NCI-H524 treated with DMSO at 0.1 percent for 48 hours (cell line): Measurements from ENCODE around the gene LUZP2.

Source experiments
- DNase-seq: peaks from one replicate; lab custom pipeline; 2025; lab: John Stamatoyannopoulos, UW

The LUZP2 gene

DNA sequence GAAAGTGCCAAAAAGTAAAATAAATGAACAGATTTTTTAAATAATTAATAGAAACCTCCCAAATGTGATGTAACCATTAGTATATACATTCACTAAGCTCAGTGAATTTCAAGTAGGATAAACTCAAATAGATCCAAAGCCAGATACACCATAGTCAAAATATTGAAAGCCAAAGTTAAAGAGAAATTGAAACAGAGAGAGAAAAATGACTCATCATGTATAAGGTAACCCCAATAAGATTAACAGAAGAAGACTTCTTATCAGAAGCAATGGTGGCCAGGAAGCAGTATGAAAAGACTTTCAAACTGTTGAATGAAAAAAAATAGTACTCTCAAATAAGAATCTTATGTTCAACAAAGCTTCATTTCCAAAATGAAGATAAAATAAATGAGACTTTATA is 70.5 kb downstream of the LUZP2 start:
- no peak for DNase-seq

DNA sequence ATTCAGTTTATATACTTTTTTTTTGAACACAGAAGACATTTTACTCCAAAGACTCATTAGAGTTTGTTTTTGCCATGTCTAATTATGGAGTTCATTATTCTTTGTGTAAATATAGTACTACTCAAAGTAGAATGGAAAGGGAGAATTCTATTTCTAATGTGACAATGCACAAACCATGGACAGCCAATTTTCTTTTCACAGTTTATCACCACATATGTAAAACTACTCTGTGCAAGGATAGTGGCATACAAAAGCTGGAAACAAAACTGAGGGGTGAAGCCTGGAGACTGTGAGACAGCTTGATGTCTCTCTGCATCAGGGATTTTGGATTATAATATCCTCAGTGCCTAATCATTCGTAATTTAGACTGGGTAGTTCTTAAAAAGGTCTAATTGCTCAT is 75.5 kb downstream of the LUZP2 start:
- no peak for DNase-seq

DNA sequence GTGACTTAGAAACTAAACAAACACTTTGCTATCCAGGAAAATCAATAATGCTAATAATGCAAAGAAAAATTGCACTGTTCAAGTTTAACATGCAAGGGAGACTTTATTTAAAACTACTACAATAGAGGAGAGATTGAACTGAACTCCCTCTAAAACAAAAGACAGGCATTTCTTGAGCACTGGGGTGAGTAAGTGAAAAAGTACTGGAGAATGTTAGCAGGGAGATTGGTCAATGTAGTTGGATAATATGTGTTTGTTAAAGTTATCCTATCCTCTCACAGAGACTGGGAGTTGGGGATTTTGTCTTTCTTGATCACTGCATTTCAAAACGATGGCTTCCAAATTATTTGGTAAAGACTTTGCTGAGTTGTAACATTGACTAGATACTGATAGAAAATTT is 77.6 kb downstream of the LUZP2 start:
- no peak for DNase-seq

DNA sequence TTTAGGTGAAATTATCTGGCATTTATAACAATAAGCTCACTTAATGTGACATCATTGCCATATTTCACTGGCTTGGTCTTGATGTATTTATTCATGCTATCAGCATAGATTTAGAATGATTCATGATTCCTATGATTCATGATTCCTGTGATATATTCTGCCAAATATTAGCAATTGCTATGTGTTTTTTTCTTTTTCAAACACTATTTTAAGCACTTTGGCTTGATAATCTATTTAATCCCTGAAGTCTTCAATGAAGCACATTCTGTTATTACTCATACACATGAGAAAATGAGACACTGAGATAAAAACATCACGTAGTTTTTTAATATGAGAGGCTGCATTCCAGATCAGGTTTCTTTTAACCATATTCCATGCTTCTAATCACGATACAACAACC is 78.5 kb downstream of the LUZP2 start:
- DNase-seq: no peak

DNA sequence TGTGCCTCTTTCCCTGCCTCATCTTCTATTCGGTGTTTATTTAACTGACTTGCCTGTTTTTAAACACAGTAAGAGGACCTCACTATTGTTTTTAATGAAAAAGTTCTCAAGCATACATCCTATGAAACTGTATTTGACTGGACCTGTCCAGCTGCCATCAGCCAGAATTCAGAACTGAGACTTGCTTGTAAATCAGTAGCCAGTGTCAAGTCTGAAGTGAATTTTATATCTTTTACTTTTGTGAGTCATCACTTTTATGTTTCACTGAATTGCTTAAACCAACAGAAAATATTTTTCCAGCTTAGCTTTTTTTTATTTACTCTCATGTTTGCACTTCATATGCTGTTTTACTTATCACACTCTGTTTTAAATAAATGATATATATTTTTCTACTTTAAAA is 88.3 kb downstream of the LUZP2 start:
- DNase-seq: no peak

DNA sequence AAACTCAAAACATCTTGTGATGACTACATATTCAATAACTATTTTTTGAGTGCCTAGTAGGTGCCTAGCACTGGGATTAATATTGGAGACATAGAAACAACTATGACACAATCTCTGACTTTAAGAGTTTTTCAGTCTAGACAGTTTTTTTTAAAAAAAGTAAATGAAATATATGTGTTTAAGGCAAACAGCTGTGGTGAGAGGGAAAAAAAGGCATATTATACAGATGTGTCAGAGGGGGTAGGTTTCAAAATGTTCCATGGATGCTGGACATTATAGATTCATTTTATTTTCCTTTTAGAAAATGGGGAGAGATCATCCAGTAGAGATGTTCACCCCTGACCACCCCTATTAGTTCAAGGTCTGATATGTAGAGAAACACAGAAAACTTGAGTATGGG is 90.8 kb downstream of the LUZP2 start:
- no peak for DNase-seq

DNA sequence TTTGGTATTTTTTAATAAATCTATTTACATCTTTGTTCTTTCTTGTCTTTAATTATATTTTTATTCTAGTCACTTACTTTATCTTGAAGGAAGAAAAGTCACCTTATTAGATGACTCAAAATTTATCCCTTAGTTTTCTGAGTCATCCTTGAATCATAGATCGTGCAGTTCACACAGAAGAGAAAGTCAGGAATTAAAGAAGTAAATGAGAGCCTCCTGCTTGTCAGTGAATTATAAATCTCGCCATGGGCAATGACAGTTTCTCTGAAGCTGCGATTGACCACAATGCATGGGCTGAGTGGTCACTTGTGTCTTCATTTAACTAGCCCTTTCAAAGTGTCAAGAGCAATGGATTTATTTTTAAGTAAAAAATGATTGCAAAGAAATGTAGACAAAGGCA is 91.2 kb downstream of the LUZP2 start:
- no peak for DNase-seq

DNA sequence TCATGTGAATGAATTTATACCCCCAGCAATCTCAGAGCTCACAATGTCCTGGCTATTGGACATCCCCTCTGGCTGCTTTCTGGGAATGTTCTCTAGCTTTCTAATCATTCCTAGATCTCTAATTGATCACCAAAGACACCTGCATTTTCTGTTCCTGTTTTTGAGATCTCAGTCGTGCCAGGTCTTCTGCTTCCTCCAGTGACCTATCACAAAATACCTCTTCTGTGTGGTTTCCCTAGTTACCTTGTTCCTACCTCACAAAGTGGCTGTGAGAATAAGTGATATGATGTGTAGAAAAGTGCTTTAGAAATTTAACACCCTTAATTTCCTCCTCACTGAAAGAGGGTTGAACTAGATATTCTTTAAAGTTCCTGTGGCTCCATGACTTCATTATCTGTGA is 92.2 kb downstream of the LUZP2 start:
- no peak for DNase-seq

DNA sequence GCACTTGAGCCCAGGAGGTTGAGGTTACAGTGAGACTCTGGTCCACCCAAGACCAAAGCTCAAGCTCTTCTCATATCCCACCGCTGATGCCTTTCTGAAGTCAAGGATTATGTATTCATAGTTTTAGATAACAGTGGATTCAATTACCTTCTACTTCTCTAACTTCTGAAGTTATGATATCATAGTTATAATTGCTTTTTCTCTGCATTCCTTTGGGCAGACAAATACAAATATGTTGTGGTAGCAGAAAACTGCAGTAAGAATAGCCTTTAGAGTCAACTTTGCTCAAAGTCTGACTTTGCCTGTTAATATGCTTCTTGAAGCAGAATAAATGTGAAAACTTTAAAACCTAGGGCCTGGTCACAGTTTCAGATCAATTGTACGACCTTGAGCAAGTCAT is 94.4 kb downstream of the LUZP2 start:
- DNase-seq: no peak

DNA sequence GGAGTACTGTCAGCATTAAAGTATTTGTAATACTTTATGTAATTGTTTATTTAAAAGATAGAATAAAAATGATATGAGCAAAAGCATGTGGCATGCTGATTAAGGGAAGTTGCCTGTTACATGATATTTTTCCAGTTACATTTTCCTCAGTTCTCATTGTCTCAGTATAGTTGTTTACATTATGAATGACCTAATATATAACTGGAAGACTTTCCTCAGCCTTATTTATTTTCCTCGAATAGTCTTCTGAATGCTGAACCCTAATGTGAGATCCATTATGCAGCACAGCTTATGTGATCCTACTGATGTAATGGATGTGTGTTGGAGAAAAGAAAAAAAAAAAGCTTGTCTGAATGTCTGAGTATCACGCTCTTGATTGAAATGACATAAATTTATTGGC is 95.5 kb downstream of the LUZP2 start:
- DNase-seq: no peak

DNA sequence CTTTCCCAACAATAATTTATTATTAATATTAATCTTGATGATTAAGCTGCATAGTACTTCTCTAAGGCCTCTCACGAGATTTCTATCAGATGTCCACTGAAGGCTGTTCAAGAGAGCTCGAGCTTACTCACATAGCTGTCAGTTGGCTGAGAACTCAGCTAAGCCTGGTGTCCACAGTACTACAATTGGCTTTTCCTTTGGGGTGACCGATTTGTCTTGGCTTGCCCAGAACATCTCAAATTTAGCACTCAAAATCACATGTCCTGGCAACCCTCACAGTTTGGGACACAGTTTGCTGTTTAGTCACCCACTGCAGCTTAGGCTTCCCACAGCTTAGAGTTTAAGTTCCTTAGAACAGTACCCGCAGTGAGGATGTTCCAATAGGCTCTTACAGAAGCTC is 96.5 kb downstream of the LUZP2 start:
- no peak for DNase-seq

DNA sequence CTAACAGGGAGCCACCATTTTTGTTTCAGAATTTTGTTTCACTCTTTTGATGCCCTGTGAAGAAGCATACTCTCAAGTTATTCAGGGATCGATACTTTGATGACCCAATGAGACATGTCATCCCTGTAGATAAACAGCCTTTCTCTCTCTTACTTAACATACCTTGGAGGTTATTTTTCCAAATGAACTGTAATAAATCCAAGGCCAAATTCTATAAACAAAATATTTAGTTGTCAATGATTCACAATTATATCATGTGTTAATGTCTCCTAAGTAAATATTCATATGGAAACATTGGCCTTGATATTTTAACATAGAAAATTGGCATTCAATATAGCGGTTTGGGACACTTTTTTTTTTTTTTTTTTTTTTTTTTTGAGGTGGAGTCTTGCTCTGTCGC is 97.5 kb downstream of the LUZP2 start:
- no peak for DNase-seq

DNA sequence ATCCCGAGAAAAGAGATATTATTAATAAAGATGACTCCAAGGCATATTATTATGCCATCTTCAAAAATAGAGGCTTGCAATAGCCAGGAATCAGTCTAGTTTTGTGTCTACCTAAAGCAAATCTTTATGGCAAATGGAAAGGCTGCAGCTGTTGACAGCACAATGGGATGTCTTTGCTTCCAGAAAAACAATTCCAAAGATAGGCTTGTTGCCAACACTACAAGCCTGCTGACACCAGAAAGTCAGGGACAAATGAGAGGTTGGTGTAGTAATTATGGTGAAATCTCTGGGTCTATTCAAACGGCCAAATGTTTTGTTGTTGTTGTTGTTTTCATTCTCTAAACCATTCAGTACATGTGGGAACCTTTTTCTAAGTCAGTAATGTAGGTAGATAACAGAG is 101.8 kb downstream of the LUZP2 start:
- no peak for DNase-seq

DNA sequence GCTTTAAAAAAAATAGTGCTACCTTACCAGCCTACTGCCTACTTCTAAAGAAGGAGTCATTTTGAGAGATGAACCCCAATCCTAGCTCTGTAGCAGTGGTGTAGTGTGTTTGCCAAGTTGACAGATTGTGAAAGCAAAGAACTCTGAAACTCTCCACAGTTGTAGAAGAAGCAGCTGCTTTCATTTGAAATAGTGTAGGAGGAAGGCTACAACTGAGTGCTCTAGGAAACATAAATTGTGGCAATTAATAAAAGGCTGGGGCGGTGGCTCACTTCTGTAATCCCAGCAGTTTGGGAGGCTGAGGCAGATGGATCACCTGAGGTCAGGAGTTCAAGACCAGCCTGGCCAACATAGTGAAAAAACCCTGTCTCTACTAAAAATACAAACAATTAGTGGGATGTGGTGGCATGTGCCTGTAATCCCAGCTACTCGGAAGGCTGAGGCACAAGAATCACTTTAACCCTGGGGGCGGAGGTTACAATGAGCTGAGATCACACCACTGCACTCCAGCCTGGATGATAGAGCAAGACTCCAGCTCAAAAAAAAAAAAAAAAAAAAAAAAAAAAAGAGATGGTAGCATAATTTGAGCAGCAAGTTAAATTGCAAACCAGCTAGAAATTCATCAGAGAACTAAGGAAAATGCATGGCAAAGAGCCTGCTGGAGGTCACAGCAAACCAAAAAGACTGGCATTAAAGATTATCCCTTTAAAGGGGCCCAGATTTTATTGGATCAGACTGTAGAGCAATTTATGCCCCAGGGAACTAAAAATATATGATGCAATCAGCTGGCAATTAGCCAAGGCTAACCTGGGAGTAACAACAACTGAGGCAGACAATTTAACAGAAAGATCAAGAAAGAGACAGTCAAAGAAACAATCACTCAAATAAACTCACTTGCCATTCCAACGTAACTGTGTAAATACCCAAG is 112.6 kb downstream of the LUZP2 start:
- no peak for DNase-seq

DNA sequence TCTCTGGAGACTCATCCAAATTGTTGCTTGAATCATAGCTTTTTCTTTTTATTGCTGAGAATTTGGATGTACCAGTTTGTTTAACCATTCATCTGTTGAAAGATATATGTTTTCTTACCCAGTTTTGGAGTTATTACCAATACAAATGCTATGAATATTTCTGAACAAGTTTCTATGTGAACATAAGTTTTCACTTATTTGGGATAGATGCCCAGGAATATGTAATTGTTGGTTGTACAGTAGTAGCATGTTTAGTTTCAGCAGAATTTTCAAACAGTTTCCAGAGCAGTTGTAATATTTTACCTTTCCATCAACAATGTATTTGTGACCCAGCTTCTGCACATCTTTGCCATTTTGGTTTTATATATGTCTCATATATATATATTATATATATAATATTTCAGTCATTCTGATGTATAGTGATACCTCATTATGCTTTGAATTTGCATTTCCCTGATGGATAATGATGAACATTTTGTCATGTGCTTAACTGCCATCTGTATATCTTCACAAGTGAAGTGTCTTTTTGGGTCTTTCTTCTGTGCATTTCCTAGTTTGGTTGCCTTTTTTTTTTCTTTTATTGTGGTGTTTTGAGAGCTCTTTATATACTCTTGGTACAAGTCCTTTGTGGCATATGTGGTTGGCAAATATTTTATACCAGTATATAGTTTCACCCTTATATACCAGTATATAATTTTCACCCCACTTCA is 118.8 kb downstream of the LUZP2 start:
- no peak for DNase-seq

DNA sequence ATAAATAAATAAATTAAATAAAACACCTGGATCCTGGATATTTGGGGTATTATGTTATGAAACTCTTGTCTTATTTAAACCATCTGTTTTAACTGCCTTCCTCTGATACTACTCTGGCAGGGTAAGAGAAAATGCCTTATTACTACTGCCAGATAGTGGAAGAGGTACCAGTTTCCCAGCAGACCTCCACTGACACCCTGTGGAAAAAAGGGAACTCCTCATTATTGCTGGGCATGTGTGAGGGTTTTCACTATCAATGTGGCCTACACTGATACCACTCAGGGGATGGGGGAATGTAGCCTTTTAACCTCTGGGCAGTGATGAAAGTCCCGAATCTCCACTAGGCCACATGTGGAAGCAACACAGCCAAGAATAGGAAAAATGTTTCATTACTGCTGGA is 121.0 kb downstream of the LUZP2 start:
- DNase-seq: no peak

DNA sequence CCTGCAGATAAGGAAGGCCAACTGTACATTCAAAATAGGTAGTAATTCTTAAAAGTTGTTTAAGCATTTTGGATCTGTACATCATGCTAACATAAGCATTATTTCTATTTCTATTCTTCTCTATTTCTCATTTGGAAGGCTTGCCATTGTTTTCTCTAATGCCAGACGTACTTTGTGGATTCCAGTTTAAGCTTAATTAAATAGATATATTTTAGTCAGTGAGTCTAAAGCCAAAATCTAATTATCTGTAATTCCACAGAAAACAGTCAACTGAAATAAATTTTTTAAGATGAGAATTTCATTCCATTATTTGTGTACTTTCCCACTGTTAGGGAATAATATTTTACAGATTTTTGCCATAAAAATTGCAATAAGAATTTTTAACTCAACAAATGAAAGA is 123.0 kb downstream of the LUZP2 start:
- no peak for DNase-seq

DNA sequence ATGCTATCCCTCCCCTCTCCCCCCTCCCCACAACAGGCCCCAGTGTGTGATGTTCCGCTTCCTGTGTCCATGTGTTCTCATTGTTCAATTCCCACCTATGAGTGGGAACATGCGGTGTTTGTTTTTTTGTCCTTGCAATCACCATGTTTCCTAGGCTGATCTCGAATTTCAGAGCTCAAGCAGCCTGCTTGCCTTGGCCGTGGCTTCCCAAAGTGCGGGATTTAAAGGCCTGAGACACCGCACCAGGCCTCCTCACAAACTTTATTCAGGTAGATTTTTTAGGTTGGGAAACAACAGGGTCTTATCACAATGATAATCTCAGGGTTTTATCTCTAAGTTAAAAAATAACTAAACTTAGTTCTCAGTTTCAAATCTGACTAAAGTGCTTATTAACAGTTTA is 125.4 kb downstream of the LUZP2 start:
- no peak for DNase-seq

DNA sequence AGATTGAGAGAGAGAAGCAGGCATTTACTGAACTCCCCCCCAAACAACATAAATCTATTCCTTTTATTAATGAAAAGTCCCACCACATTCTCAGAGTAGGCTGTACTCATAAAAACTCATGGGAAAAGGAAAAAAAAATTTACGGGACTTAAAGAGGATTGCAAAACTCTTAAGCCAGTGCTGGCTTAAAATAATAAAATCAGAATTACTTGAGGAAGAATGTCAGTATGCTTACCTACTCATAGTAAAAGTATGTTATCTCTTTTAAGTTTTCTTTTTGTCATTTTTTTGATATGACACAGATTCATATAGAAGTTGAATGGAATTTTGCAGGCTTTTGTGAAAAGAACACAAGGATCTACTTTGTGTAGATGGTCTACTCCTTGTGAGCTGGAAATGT is 126.3 kb downstream of the LUZP2 start:
- no peak for DNase-seq

DNA sequence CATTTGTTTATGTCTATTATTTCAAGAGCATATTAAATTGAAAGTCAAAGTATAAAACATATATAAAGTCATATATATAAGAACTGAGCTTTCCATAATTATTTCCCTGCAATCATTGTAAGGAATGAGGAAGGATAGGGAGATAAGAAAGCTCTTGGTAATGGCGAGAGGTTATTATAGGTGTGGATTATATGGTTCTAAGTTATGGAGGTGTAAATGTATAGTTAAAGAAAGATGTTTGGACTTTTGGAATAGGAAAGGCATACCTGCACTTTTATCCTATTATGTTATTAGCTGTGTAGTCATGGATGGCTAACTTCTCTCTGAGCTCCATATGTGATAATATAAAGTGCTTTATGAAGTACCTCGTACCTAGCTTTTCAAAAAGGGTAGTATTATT is 127.6 kb downstream of the LUZP2 start:
- DNase-seq: no peak

DNA sequence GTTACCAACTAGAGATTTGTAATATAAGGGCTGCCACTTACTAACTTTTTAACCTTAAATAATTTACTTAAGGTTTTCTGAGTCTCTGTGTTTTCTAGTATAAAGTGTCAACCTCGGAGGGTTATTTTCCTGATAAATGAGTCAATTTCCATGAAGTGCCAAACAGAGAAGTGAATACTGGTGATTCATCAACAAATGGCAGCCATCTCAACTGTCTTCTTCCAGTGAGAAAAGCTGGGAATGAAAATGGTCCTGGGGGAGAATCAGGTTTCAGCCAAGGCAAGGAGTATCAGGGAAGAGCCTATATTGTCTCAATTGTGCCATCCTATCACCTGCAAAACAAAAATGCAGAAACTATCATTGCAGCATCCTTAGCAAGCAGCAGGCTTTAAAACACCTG is 129.1 kb downstream of the LUZP2 start:
- no peak for DNase-seq

DNA sequence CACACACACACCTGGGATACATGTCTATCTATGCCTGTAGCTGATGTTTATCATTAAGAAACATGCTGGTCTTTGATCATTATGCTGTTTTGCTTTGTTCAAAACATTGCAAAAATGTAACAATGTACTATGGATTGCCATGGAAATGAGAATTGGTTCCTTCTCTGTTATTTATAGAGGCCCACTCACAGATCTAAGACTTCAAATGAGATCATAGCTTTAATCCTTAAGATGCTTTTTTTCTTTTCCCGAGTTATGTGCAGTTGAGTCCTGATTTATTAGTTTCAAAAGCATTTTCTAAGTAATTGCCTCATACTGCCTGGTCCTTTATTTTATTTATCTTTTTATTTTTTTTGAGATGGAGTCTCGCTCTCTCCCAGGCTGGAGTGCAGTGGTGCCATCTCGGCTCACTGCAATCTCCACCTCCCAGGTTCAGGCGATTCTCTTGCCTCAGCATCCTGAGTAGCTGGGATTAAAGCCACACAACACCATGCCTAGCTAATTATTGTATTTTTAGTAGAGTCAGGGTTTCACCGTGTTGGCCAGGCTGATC is 131.4 kb downstream of the LUZP2 start:
- DNase-seq: no peak

DNA sequence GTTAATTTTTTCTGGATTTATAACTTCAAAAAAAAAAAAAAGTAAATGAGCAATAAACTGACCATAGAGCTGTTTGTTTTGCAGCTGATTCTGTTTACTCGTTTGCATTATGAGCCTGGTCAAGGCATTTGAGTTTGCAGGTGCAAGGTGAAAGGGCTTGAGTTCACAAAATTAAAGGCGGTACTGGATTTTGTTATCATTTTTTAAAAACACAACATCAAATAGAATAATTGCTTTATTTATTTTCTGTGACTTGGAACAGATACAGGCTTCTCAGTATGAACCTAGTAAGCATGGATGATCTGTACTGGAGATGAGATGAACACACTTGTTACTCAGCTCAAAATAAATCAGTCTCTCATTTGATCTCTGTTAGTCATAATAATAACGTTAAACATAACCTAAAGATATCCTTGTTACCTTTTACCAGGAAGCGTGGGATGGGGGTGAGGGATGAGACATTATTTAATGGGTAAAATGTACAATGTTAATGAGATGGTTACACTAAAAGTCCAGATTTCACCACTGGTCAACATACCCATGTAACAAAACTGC is 137.8 kb downstream of the LUZP2 start:
- no peak for DNase-seq
